CD4-positive, alpha-beta T cell treated with Interleukin-15 for 1 hour (primary cell): ENCODE measurements around the gene CANX.
A peak's percentile ranks its signal among the peaks of the same experiment; 100 is the strongest.
"Not testable (repeated sequence)": the region's sequence is repeated elsewhere in the genome, so short reads cannot be mapped to it uniquely, and the experiment has no call there.

Experiments
- DNase-seq: peaks from one replicate; pipeline ENCODE4 v3.0.0-alpha.2; 2020

CANX gene

DNA sequence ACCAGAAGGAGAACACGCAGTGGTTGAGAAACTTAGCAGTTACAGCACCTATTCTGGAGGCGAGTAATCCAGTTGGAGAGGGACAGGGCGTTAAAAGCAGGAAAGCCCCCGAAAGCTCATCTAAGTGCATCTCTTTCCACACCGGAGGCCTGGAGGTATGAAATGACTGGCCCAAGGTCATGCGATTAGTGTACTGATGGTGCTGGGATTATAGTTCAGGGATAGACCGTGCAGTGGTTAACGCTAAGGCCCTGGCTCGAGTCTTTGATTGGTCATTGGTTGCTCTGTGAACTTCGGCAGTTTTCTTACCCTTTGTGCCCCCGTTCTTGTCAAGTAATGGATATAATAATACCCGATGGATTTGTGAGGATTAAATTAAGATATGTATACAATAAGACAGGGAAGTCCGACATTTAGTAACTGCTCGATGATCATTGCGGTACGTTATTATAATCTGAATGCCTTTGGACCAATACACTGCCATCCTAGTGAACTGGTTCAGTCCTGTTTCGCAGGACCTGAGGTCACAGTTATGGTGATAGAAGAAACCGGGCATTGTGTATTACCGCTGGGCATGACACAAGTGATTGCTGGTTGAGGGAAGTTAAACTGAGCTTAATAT, 960 bp downstream of the CANX start:
- peak; percentile 29 for DNase-seq

DNA sequence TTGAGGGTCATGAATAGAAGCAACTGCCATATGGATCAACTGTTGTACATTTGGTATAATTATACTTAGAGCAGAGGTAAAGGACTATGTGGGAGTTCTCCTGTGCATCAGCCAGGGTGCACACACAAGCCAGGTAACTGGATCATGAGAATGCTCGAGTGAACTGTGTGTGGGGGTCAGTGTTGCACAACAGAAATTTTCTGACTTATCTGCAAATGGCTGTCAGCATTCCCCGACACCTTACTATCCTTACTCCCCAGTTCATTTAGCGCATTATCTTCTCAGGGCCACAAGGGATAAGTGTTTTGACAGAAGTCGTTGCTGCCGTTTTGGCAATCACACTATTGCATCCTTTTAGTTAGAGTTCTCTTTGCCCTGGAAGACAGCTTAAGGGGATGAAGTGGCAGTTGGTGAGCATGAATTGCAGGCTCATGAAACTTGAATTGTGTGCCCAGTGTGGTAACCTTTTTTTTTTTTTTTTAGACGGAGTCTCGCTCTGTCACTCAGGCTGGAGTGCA, 1.7 kb downstream of the CANX start:
- no peak for DNase-seq

GRCh38 chr5:179716286-179716685, 17.5 kb downstream of the CANX start:
- no peak for DNase-seq

DNA sequence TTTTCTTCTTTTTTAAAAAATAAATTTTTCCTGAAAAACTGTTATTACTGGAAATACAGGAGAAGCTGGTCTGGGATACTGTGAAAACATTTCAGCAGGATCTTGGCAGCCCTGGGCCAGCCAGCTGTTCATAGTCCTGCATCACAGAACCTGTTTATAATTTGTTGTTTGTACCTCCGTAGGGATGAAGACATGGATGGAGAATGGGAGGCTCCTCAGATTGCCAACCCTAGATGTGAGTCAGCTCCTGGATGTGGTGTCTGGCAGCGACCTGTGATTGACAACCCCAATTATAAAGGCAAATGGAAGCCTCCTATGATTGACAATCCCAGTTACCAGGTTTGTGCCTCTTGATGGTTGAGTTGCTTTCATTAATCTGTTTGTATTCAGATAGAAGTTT, 21.5 kb downstream of the CANX start:
- no peak for DNase-seq

DNA sequence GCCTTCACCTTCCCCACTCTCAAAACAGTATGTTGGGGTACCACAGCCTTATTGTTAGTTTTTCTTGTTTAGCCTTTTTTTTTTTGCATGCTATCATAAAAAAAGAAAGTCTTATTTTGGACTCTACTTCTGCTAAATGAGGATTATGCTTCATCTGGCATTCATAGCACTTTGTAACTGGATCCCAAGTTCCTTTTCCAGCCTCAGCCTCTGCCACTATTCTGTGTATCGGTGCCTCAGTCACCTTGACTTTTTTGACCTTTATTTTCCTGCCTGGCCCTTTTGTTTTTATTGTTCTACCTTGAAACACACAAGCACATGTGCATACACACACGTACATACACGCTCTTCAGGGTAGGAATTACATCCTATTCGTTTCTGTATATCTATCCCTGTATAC, 25.4 kb downstream of the CANX start:
- DNase-seq: no peak

DNA sequence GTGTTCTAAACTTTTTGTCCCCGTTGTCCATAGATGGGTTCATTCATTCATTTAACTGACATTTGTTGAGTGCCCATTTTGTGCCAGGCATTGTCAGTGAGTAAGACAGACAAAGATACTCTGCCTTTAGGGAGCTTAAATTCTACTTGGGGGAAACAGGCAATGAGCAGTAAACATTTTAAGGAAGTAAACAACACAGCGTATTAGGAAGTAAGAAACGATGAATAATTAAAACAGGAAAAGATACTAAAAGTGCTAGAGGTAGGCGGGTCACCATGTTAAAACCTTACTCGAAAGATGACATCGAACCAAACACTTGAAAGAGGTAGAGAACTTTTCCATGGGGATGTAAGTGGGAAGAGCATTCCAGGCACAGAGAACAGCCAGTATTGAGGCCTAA, 28.3 kb downstream of the CANX start:
- no peak for DNase-seq

DNA sequence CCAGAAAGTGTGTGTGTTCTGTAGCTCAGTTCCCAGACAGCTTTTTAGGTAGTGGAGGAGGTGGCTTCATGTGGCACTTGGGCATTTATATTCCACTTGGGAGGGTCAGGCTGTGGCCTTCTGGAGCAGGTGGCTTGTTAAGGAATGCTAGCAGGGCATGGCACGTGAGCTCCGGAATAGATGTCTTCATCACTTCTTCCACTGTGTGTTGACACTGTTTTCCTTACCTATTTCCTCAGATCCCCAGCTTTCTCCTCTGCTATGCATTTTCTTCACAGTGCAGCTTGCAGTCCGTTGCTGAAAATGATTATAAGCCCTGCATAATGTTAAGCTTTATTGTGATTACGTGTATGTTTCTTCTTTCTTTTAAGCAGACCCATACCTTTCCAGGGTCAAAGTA, 30.5 kb downstream of the CANX start:
- no peak for DNase-seq

- no peak for DNase-seq
Observed at GRCh38 chr5:179729727-179730126, 31.0 kb downstream of the CANX start.

- no peak for DNase-seq
Observed at GRCh38 chr5:179730356-179730755, 31.6 kb downstream of the CANX start.

DNA sequence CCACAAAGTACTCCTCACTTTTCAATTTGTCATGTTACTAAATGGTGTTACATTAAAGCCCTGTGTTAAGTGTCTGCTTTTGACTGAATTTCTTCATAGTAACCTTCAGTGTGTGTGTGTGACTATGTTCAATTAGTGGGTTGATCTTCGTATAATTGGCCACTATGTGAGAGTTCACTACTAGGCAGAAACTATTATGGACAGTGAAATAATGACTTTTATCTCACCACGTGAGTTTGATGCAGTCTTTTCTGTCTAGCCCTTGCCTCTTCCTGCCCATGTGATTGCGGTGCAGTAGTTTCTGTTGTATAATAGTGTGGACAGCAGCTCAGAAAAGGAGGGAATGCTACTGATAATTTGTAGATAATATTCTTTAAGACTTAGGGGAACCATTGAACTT, 32.1 kb downstream of the CANX start:
- DNase-seq: no peak

GRCh38 chr5:179731791-179732411, 33.1 kb downstream of the CANX start:
- DNase-seq: peak; percentile 40

- DNase-seq: peak; percentile 100
Observed at GRCh38 chr5:179732412-179732917, 33.7 kb downstream of the CANX start, which contains the start of gene MAML1. Gene MAML1, plus strand, starts transcription at chr5:179732822. Its CDS starts 291 bp downstream, at chr5:179733113.

- peak; percentile 27 for DNase-seq
Observed at GRCh38 chr5:179732918-179733771, 34.4 kb downstream of the CANX start.

DNA sequence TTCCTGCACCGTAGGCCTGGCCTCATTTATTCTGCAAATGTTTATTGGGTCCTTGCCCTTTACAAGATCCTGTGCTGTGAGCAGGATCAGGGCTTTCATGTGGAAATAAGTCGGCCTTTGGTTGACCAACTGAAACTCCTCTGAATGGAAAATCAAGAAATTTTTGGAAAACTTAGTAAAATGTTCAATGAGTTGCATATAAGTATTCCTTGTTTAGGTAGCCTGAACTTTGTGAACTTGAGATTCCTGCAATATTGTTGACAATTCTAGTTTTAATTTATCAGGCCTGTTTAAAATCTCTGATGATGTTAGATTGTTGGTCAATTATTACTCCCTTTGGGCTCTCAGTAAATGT, 35.0 kb downstream of the CANX start:
- no peak for DNase-seq

DNA sequence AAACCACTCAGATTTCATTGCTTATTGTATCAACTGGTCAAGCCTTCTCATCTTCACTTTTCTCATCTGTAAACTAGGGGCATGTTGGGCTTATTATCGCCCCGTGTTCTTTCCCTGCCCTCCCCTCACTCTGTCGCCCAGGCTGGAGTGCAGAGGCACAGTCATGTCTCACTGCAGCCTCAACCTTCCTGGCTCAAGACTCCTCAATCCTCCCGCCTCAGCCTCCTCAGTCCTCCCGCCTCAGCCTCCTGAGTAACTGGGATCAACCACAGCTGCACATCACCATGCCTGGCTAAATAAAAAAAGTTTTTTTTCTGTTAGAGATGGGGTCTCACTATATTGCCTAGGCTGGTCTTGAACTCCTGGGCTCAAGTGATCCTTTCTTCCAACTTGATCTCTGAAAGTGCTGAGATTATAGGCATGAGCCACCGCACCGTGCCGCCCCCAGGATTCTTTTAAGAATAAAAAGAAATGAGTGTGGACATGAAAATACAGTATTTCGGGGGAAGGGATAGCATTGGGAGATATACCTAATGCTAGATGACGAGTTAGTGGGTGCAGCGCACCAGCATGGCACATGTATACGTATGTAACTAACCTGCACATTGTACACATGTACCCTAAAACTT, 35.9 kb downstream of the CANX start:
- no peak for DNase-seq

GRCh38 chr5:179738742-179739141, 40.0 kb downstream of the CANX start:
- DNase-seq: no peak

DNA sequence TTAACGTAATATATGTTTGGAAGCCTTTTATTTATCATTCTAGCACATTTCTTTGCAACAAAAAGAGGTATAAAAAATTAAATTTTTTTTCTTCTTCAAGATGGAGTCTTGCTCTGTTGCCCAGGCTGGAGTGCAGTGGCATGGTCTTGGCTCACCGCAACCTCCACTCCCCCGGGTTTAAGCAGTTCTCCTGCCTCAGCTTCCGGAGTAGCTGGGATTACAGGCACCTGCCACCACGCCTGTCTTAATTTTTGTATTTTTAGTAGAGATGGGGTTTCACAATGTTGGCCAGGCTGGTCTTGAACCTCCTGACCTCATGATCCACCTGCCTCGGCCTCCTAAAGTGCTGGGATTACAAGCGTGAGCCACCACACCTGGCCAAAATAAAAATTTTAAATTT, 45.3 kb downstream of the CANX start:
- not testable (repeated sequence) for DNase-seq

GRCh38 chr5:179746872-179747271, 48.1 kb downstream of the CANX start:
- no peak for DNase-seq

DNA sequence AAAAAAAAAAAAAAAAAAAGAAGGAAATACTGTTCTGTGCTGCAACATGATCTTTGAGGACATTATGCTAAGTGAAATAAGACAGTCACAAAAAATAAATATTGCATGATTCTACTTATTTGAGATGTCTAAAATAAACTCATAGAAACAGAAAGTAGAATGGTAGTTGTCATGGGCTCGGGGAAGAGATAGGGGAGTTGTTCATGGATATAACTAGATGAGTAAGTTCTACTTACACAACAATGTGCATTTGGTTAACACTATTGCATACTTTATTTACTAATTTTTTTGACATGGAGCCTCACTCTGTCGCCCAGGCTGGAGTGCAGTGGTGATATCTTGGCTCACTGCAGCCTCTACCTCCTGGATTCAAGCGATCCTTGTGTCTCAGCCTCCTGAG, 49.0 kb downstream of the CANX start:
- no peak for DNase-seq

- DNase-seq: no peak
Observed at GRCh38 chr5:179749857-179750508, 51.2 kb downstream of the CANX start.

DNA sequence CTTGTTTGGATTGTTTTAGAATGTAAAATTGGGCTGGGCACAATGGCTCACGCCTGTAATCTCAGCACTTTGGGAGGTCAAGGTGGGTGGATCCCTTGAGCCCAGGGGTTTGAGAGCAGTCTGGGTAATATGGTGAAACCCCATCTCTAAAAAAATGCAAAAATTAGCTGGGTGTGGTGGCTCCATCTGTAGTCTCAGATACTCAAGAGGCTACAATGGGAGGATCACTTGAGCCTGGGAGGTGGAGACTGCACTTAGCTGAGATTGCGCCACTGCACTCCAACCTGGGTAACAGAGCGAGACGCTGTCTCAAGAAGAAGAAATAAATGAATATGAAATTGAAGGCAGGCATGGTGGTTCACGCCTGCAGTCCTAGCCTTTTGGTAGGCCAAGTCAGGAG, 55.2 kb downstream of the CANX start:
- no peak for DNase-seq

GRCh38 chr5:179755022-179755421, 56.3 kb downstream of the CANX start:
- DNase-seq: no peak

DNA sequence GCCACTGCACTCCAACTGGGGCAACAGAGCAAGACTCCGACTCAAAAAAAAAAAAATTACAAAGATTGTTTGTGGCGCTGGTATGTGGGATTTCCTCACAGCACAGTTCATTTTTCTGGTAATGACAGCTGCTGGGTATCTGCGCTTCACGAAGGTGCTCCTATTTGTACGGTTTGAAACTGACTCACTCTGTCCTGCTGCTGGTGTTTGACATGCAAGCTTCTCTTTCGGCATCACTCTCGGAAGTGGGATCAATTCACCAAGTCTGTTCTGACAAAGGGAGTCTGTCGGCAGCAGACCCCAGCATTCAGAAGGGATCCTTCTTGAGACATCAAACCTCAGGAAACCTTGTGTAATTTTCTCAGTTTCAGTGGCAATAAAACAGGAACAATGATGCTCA, 60.2 kb downstream of the CANX start:
- no peak for DNase-seq
